ENCODE measurements around the gene STAT5B.

STAT5B gene

DNA sequence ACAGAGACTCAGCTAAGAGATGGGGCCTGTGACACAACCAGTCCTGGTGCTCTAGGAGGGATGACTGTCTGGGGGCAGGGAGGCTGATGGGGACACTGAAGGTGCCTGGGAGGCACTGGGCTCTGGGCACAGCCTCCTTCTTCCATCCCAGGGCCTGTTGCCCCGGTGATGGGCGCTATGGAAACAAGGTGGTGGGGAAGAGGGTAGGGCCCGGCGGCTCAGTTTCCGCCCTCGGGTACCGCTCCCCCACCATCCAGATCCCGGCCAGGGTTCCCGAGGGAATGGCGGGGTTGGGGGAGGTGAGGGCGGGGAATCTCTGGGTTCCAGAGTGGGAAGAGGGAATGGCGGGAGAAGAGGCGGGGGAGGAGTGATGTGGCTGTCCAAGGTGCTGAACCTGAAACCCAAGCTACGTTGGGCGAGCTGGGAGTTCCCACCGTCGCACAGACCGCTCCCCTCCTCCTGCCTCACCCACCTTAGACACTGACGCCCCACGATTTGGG lies 96.2 kb downstream of the STAT5B start:
- no peak for DNase-seq (ENCODE audit: low read depth)

- DNase-seq (ENCODE audit: low read depth): no peak
Measured at GRCh38 chr17:42179335-42179734, 96.9 kb downstream of the STAT5B start.

DNA sequence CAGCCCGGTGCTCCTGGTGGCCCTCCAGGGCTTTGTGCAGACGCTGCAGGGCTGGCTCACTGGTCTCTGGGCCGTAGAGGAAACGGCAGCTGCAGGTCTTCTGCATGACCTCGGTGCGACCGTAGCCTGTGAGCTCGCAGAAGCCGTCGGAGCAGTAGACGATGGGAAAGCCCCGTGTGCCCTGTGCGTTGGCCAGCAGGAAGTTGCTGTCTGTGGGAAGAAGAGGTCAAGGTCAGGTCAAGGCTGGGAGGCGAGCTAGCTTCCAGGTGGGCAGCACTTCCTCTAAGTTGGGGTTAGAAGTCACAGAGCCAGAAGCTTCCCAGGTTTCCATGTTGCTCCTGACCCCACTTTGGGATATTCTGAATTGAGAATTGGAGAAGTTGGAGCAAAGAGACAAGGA lies 97.4 kb downstream of the STAT5B start:
- no peak for DNase-seq (ENCODE audit: low read depth)

DNA sequence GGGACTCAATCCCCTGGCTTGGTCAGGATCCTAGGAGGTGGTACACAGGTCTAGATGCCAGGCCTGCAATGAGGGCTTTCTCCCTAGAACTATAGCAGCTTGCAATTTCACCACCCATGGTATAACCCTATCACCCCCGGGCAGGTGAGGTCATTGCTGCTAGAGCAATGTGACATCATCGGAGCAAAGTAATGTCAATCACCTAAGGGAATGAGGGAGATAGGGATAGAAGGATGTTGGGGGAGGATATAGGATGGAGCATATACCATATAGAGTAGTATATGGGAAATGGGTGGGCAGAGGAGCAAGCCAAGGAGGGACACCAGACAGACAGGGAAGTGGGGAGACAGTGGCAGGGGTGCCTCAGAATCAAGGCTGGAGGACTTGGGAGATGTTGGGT lies 98.5 kb downstream of the STAT5B start:
- no peak for DNase-seq (ENCODE audit: low read depth)

DNA sequence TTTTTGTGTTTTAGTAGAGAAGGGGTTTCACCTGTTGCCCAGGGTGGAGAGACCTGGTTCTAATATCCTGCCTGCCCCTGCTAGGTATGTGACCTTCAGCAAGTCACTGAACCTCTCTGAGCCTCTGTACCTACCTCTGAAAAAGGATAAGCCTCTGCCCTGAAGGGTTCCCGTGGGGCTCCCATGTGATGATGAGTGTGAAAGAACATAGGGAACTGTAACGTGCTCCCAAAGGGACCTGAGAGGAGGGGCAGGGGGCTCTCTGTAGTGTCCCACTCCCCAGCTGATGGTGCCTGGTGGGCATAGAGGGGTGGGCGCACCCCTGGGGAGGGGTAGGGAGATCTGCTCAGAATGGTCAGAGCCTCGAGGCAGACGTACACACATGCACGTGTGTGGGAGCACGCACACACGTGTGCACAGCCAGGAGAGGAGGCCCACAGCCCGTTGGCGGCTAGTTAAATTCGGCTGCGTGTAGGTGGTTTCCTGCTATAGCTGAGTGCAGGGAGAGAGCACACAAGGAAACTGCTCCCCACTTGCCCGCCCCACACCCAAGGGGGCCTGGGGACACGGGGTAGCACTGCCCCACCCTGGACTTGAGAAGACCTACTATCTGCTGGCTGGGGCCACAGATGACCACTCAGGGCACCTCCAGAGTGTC lies 101.9 kb downstream of the STAT5B start:
- DNase-seq (ENCODE audit: low read depth): no peak

DNA sequence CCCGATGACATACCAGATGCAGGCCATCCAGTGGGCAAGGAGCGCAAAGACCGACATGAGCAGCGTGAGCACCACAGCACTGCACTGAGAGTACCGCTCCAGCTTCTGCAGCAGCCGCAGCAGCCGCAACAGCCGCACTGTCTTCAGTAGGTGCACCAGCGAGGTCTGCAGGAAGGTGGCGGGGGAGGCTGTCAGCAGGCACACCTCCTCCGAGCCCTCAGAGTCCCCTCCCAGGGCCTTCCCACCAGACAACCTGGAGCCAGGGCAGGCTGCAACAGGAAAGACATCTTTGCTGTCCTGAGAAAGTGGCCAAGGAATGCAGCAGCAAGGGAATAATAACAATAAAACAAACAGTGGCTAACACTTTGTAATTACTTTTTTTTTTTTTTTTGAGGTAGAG lies 104.4 kb downstream of the STAT5B start:
- no peak for DNase-seq (ENCODE audit: low read depth)

DNA sequence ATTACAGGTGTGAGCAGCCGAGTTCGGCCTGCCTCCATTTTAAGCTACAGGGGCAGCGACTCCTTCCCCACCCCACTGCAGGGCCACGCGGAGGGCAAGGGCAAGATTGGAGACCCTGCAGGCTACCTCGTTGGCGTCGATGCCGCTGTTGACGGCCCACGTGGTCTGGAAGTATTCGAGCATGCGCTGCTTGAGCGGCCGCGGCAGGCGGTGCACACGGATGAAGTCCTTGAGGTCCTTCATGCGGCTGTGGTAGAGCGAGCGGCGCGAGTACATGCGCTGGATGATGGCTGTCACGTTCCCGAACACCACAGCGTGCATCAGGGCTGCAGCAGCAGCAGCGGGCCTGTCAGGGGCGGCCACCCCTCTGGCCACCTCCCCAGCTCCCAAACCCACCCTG lies 106.8 kb downstream of the STAT5B start:
- no peak for DNase-seq (ENCODE audit: low read depth)

- DNase-seq (ENCODE audit: low read depth): no peak
Measured at GRCh38 chr17:42167807-42168206, 108.4 kb downstream of the STAT5B start.

DNA sequence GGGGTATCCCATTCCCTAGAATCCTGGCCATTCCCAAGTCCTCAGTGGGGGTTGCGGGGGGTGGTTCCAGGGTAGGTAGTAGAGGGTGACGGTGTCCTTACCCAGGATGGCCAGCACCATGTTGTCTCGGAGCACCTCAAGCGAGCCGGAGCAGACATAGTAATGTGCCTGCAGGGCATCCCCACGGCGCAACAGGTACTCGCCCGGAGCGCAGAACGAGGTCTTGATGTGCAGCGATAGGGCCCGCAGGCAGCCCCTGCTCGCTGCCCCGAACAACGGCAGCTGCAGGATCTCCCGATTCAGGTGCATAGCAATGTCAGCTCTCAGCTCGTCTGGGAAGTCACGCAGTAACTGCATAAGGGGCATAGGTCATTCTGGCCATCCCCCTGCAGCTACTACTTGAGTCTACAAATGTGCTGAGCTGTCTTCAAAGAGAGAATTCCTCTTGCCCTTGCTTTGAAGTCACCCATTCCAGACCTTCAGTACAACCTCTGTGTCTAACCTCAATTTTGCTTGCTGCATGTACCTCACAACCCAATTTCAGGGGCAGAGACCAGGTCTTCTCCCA lies 109.9 kb downstream of the STAT5B start:
- no peak for DNase-seq (ENCODE audit: low read depth)

GRCh38 chr17:42165751-42166150 lies 110.4 kb downstream of the STAT5B start:
- DNase-seq (ENCODE audit: low read depth): no peak

DNA sequence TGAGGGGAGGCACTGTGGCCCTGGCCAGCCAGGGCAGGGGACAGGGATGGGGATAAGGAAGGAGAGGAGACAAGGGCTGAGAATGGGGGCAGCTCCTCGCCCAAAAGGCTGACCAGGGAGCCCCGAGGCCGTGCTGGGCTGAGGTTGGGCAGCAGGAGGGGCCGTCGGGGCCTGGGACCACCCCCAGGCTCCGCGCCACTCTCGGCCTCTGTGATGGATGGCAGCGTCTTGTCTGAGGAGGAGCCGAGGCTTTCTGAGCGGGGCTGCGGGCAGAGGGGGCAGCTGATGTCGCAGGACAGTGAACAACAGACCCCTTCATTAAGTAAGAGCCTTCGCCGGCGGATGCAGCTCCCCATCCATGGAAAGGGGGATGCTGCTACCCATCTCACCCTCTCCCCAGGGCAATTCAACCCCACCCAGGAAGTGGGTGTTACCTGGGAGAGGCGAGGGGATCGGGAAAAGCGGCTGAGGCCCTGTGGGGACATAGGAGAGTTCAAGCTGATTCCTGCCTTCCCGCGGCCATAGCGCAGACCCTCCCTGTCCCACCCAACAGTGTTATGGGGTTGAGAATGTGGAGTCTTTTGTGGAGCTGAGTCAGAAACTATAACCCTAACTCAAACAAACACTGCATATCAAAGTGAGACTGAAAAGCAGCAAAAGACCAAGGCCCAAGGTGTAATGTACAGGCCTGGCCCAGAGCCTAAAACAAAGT lies 112.3 kb downstream of the STAT5B start:
- DNase-seq (ENCODE audit: low read depth): no peak

DNA sequence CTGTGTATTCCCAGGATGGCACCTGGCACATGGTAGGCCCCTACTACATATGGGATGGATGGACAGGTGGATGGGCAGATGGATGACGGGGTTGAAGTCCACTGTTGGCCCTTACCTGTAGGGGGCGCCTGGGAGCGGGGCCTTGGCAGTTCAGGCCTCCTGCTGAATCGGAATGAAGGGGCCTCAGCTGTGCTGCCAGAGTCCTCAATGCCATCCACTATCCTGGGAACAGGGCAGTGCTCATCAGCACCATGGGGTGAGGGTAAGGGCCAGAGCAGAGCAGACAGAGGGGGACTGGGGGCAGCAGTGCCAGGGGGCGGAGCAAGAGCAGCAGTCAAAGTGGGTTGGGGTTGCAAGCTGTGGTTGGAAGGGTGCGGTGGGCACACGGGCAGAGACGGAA lies 113.1 kb downstream of the STAT5B start:
- no peak for DNase-seq (ENCODE audit: low read depth)

DNA sequence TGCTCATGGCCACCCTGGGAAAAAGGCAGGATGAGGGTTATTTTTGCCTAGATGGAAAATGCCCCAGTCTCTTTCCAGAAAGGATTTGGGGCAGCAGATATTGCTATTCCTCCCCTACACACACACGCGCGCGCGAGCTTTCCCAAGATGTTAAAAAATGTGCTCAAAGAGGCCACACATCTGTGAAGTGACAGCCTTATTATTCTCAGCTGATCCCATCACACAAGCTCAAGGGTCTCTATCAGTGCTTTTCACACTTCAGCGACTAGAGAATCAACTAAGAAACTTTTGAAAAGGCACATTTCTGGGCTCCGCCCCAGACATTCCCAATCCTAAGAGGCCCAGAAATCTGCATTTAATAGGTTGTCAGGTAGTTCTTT lies 115.7 kb downstream of the STAT5B start:
- no peak for DNase-seq (ENCODE audit: low read depth)

- DNase-seq (ENCODE audit: low read depth): no peak
Measured at GRCh38 chr17:42159796-42160530, 116.2 kb downstream of the STAT5B start.

- DNase-seq (ENCODE audit: low read depth): no peak
Measured at GRCh38 chr17:42155614-42156045, 120.6 kb downstream of the STAT5B start.

DNA sequence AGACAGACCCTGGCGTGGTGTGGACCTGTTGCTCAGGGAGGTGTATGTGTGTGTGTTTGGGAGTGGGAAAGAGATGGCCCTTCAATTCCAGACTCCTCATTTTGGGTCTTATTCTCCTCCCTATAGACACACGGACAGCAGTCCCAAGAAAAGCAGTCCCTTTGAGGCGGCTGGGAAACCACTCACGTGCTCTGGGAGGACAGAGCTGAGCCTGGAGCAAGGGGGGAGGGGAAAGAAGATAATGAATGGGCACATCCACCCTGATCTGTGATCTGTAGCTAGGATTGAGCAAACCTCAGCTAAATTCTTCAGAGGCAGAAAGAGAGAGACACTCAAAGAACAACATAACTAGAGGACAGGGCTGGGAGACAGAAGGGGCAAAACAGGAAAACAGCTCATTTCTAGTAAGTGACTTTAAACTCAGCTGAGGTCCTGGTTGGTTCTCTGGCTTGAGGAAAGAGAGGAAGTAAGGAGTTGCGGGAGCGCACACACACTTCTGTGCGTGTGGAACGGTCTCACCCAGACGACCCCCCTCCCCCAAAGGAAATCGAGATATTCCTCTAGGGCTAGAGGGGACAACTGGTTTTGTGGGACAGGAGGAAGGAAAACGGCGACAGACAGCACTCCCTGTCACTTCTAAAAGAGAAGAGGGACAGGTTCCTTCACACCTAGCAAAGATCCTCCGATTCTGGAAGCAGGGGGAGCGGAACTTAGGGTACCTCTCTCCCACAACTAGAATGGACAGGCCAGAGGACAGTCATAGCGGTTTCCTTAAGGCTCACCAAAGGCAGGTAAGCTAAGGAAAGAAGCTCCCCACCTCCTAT lies 122.1 kb downstream of the STAT5B start:
- DNase-seq (ENCODE audit: low read depth): no peak
